Measurements from ENCODE around the gene HNRNPUL1.
"Not testable (repeated sequence)": the region's sequence is repeated elsewhere in the genome, so short reads cannot be mapped to it uniquely, and the experiment has no call there.

Gene HNRNPUL1

GRCh38 chr19:41276231-41276630 is 12.1 kb downstream of the HNRNPUL1 start:
- TF ChIP-seq CTCF (conservative IDR thresholded peaks at IDR 0.05; ENCODE audit: low read depth, low read length): no peak
- peak; percentile 76 for DNase-seq (ENCODE audit: low read depth)
- H3K4me3 ChIP-seq (ENCODE audit: low read depth, low read length): no peak overlapping the region

GRCh38 chr19:41278478-41278877 is 14.3 kb downstream of the HNRNPUL1 start:
- no peak for DNase-seq (ENCODE audit: low read depth)
- TF ChIP-seq CTCF (conservative IDR thresholded peaks at IDR 0.05; ENCODE audit: low read depth, low read length): no peak
- no peak overlapping the region for H3K4me3 ChIP-seq (ENCODE audit: low read depth, low read length)

- no peak for DNase-seq (ENCODE audit: low read depth)
- TF ChIP-seq CTCF (conservative IDR thresholded peaks at IDR 0.05; ENCODE audit: low read depth, low read length): no peak
- no peak overlapping the region for H3K4me3 ChIP-seq (ENCODE audit: low read depth, low read length)
Measured at GRCh38 chr19:41288673-41289530, 24.7 kb downstream of the HNRNPUL1 start.

- H3K4me3 ChIP-seq (ENCODE audit: low read depth, low read length); DNase-seq (ENCODE audit: low read depth): not testable (repeated sequence)
Measured at GRCh38 chr19:41289814-41290213, 25.6 kb downstream of the HNRNPUL1 start.

GRCh38 chr19:41294393-41294792 is 30.2 kb downstream of the HNRNPUL1 start:
- no peak for DNase-seq (ENCODE audit: low read depth)
- H3K4me3 ChIP-seq (ENCODE audit: low read depth, low read length): no peak overlapping the region
- no peak for TF ChIP-seq CTCF (conservative IDR thresholded peaks at IDR 0.05; ENCODE audit: low read depth, low read length)

GRCh38 chr19:41295499-41295898 is 31.3 kb downstream of the HNRNPUL1 start:
- TF ChIP-seq CTCF (conservative IDR thresholded peaks at IDR 0.05; ENCODE audit: low read depth, low read length): no peak
- DNase-seq (ENCODE audit: low read depth): no peak

GRCh38 chr19:41296433-41296871 is 32.3 kb downstream of the HNRNPUL1 start:
- no peak for DNase-seq (ENCODE audit: low read depth)
- TF ChIP-seq CTCF (conservative IDR thresholded peaks at IDR 0.05; ENCODE audit: low read depth, low read length): no peak
- H3K4me3 ChIP-seq (ENCODE audit: low read depth, low read length): no peak overlapping the region

More at GRCh38 chr19:41295499-41295898, 31.3 kb downstream of the HNRNPUL1 start:
- H3K4me3 ChIP-seq (ENCODE audit: low read depth, low read length): no peak overlapping the region
